DMS 273 treated with DMSO at 0.1 percent for 48 hours (cell line): ENCODE data around the gene MPIG6B.

ENCODE experiments used
- DNase-seq: peaks from one replicate; lab custom pipeline; 2025; lab: John Stamatoyannopoulos, UW

The MPIG6B gene

GRCh38 chr6:31721351-31722020, 1.7 kb upstream of the MPIG6B start, which contains the start of gene LY6G6C:
LY6G6C (minus strand) TSS chr6:31721746; CDS start chr6:31721679, 67 bp downstream.
- no peak for DNase-seq

DNA sequence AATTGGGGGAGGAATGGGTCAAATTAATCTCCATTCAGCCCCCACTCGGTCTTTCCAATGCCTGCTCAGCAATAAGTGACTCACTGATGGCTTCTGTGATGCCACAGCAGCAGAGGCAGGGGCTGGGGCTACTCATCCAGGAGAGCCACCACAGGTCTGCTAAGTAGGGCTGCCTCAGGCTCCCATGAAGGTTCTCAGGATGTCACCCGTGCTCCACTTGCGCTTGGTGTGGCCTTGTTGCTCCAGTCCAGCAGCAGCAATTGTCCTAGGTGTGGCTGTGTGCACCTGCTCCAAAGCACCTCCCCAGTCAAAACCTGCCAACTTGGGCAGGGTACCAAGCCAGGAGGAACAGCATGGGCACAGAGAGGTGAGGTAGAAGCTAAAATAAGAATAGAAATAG, 1.0 kb upstream of the MPIG6B start:
- DNase-seq = no peak

- DNase-seq = no peak
Measured at GRCh38 chr6:31723980-31724691, 963 bp downstream of the MPIG6B start.

DNA sequence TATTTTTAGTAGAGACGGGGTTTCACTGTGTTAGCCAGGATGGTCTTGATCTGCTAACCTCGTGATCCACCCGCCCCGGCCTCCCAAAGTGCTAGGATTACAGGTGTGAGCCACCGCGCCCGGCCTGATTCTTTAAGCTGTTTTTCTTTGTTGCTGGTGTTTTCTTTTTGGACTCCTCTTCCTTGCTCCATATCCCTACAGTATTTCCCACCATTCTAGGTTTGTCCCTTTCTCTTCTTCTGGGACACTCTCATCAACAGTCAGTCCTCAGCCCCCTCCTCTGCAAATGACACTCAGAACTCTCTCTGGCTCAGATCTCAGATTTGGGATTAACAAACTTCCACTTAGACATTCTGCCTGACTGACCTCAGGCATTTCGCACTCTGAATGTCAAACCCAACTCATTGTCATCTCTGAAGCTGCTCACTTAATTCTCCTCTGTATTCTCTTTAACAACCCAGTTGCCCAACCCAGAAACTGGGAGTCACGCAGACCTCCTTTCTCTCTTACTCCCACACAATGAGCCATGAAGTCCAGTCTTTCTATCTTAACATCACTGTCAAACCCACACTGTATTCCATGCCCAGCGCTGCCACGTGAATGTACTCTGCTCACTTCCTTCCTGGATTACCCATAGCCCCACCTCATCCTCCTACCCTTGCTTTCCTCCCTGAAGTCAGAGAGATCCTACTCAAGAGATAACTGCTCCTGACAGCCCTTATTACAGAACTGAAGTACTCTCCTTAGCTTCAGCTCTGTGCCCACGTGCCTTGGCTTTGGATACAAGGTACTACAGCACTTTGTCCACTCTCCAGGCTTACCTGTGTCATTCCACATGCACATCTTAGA, 2.6 kb downstream of the MPIG6B start:
- DNase-seq = no peak

- DNase-seq = no peak
Measured at GRCh38 chr6:31727034-31727716, 4.0 kb downstream of the MPIG6B start.

GRCh38 chr6:31727717-31728671, 4.8 kb downstream of the MPIG6B start:
- no peak for DNase-seq

DNA sequence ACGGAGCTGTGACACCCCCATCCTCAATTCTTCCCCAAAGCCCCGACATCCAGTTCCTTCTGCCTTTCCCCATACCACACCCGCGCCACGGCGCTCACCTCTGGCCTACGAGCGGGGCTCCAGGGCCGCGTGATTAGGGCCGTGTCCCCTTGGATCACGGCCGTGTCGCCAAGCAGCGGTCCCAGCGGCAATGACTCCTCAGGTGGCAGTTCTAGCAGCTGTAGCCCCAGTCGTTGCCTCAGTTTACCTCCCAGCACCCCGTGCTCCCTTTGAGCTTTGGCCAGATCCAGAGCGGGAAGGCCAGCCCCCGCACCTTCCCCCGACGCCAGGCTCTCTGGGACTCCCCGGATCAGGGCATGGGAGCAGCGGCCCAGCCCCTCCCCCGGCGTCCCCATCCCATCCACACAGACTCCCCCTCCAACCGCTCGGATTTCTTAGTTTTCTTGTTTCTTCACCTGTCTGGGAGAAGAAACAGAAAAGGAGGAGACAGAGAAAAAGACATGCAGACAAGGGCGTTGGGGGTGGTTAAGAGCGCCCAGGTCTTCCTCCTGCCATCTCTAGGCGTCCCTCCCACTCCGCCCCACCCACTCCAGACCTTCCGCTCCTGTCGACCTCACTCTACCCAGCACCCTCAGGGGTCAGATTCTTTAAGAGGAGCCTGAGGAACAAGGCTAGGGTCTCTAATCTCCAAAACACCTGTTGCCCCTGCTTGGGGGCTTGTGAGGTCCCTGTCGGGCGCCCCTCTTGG, 5.8 kb downstream of the MPIG6B start, which contains the start of gene DDAH2:
TSS of gene DDAH2 (minus strand) at position 533 of the 748 bp plus-strand sequence. CDS start at position 395, 138 bp downstream.
- DNase-seq = no peak

DNA sequence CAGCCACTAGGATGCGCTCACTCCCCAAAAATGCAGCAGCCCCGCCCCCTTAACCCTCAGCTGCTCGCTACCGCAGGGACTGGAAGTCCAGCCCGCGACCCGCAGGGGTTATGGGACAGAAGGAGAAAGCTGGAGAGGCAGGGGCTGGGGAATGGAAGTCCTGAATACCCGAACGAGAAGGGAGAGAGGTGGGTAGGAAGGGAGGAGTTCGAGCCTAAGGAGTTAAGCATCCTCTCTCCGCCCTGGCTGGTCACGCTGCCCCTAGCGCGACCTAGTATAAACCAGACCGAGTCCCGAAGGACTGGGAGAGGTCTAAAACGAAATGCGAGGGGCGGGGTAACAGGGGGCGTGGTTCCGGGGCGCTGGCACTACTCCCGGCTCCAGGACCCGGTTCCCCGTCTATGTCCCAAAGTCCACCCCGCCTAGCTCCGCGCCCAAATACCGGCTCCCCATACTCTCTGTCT, 6.4 kb downstream of the MPIG6B start:
- DNase-seq = peak; percentile 58

DNA sequence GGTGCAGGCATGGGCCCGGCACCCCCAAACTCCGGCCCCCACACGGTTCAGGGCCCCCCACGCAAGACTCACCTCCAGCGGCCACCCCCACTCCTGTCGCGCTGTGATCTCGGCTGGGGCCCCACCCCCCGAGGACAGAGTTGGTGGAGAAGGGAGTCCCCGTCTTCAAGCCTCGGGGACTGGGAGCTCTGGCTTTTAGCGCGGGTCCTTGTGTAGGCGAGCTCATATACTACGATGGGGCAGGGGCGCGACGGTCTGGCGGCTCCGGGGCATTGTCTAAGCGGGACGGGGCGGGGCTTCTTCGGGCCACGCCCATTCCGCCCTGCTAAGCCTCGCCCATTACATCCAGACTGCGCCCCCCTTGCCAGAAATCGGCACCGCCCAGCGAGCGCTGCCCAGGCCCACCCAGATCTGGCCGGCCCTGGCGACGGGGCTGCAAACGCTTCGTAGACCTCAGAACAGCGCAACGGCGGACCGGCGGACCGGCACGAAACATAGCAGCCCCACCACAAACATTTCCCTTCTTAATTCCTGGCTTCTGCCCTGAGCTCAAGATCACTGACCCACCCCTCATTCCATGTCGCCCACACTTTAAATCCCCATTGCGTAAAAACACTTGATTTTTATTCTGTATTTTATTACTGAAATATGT, 6.9 kb downstream of the MPIG6B start:
- no peak for DNase-seq

GRCh38 chr6:31730631-31731086, 7.5 kb downstream of the MPIG6B start:
- DNase-seq = no peak

DNA sequence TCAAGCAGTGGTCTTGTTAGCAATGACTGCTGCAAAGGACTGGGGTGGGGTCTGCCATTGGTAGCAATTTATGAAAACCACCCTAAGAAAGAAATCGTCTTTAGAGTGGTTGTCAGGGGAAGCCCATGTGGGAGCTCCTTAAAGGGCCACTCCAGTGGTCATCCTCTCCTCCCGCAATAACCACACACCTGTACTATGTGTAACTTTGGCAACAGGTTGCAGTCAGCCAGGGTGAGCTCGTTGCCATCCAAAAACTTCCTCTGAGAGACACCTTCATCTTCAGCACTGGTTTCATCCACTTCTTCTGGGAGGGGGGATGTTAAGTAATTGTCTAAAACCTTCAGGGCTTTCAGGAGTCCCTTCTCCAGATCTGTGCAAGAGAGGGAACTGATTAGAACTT, 8.9 kb downstream of the MPIG6B start:
- DNase-seq = no peak

DNA sequence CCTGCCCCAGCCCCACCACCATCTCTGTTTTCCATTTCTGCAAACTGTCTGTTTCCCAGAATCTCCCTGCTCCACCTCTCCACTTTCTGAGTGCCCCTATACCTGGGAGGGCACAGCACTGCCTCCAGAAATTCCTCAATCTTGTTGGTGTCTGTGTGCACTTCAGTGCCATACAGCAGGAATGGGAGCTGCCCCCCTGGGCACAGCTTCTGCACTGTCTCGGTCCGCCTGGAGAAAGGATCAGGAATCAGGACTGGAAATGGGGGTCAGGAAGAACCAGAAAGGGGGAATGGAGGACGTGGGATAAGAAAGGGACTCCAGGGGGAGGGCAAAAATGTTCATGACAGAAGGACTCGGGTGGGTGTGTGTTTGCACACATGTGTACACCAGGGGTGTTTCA, 10.6 kb downstream of the MPIG6B start:
- no peak for DNase-seq

- DNase-seq = no peak
Measured at GRCh38 chr6:31734247-31734820, 11.2 kb downstream of the MPIG6B start.

- DNase-seq = no peak
Measured at GRCh38 chr6:31734821-31735406, 11.7 kb downstream of the MPIG6B start.

- no peak for DNase-seq
Measured at GRCh38 chr6:31736021-31736767, 13.0 kb downstream of the MPIG6B start, which contains the start of gene CLIC1. CLIC1 (minus strand) TSS chr6:31736530; CDS start chr6:31736300, 230 bp downstream.

GRCh38 chr6:31736768-31737314, 13.7 kb downstream of the MPIG6B start:
- DNase-seq = no peak

- DNase-seq = no peak
Measured at GRCh38 chr6:31737315-31737990, 14.3 kb downstream of the MPIG6B start.
